GM23338 (cell line): ENCODE results near the gene GNG12. TPM values are rescaled to one million over a fixed set of nuclear protein-coding genes. Genes with fewer than 3 reads are reported as not detected.

Experiments used
- ATAC-seq: fragments of 200-7000 bp; cut with Tn5 transposase; 3 replicates; pipeline ENCODE4 v1.9.1; 2020
- DNase-seq: peaks from one replicate; pipeline ENCODE4 v3.0.0-alpha.2; 2015; ENCODE audit warnings: low spot score
- H2AFZ ChIP-seq: fragments of 200-600 bp; sonication (generic); 2 replicates; pipeline ENCODE4 v1.8.0; 2016; ENCODE audit warnings: antibody characterized with exemption, mild to moderate bottlenecking, moderate library complexity
- H3F3A ChIP-seq: fragments of 200-600 bp; sonication (generic); replicated peaks from 2 replicates; pipeline ENCODE4 v1.8.0; 2017; ENCODE audit warnings: antibody characterized with exemption, mixed run types, low read depth
- H3K27ac ChIP-seq: fragments of 200-600 bp; sonication (generic); 2 replicates; pipeline ENCODE4 v1.6.1; 2016; ENCODE audit warnings: low read depth
- H3K27me3 ChIP-seq: fragments of 200-600 bp; sonication (generic); 2 replicates; pipeline ENCODE4 v1.8.0; 2016; ENCODE audit warnings: mild to moderate bottlenecking, mixed run types, moderate library complexity; ENCODE audit not compliant: insufficient read depth
- H3K36me3 ChIP-seq: fragments of 200-600 bp; sonication (generic); 2 replicates; pipeline ENCODE4 v1.8.0; 2016; ENCODE audit warnings: mild to moderate bottlenecking; ENCODE audit not compliant: insufficient read depth
- H3K4me1 ChIP-seq: fragments of 200-600 bp; sonication (generic); 2 replicates; pipeline ENCODE4 v1.8.0; 2016; ENCODE audit warnings: mild to moderate bottlenecking, moderate library complexity; ENCODE audit not compliant: insufficient read depth
- H3K4me2 ChIP-seq: fragments of 200-600 bp; sonication (generic); 2 replicates; pipeline ENCODE4 v1.7.1; 2017; ENCODE audit warnings: mixed run types
- H3K4me3 ChIP-seq: fragments of 200-600 bp; sonication (generic); 2 replicates; pipeline ENCODE4 v1.6.1; 2016; ENCODE audit warnings: mixed run types
- H3K79me2 ChIP-seq: fragments of 200-600 bp; sonication (generic); replicated peaks from 2 replicates; pipeline ENCODE4 v1.8.0; 2017; ENCODE audit warnings: mild to moderate bottlenecking; ENCODE audit not compliant: insufficient read depth
- H3K9me2 ChIP-seq: fragments of 200-600 bp; sonication (generic); 2 replicates; pipeline ENCODE4 v1.8.0; 2017; ENCODE audit not compliant: insufficient read depth
- H4K20me1 ChIP-seq: fragments of 200-600 bp; sonication (generic); replicated peaks from 2 replicates; pipeline ENCODE4 v1.8.0; 2017; ENCODE audit warnings: mild to moderate bottlenecking; ENCODE audit not compliant: insufficient read depth
- H3K27ac Mint-ChIP-seq: 2 replicates; pipeline ENCODE4 v1.8.0; 2020; ENCODE audit warnings: inconsistent platforms, mild to moderate bottlenecking, moderate library complexity, mixed read lengths
- H3K27me3 Mint-ChIP-seq: 3 replicates; pipeline ENCODE4 v1.8.0; 2022; ENCODE audit warnings: low read depth, mild to moderate bottlenecking, moderate library complexity, mixed read lengths, inconsistent platforms; ENCODE audit not compliant: insufficient read depth, poor library complexity
- H3K36me3 Mint-ChIP-seq: 3 replicates; pipeline ENCODE4 v1.8.0; 2021; ENCODE audit warnings: low read depth, mild to moderate bottlenecking, inconsistent platforms, moderate library complexity, mixed read lengths
- H3K4me1 Mint-ChIP-seq: 3 replicates; pipeline ENCODE4 v1.8.0; 2020; ENCODE audit warnings: mild to moderate bottlenecking, inconsistent platforms, mixed read lengths
- H3K4me3 Mint-ChIP-seq: 3 replicates; pipeline ENCODE4 v1.8.0; 2021; ENCODE audit warnings: moderate library complexity, mild to moderate bottlenecking, inconsistent platforms, mixed read lengths
- H3K9me3 Mint-ChIP-seq: 3 replicates; pipeline ENCODE4 v1.8.0; 2020; ENCODE audit warnings: moderate library complexity, mild to moderate bottlenecking, inconsistent platforms, mixed read lengths
- CREB1 ChIP-seq: fragments of 250-450 bp; sonication (Bioruptor Pico); IDR thresholded peaks from 2 replicates; pipeline ENCODE4 v1.5.0; 2020; ENCODE audit warnings: low read depth, mild to moderate bottlenecking, moderate library complexity
- CTCF ChIP-seq, 2 experiments: fragments of 200-600 bp in 1 of 2; sonication (generic) in 1 of 2; conservative IDR thresholded peaks; 2 replicates each; pipeline versions ENCODE4 v1.5.1 to v1.6.1; 2016 to 2017; ENCODE audit warnings: antibody characterized with exemption in 2 of 2, low read depth in 2 of 2, mild to moderate bottlenecking in 2 of 2, moderate library complexity in 1 of 2
- ETS1 ChIP-seq: IDR thresholded peaks from 2 replicates; pipeline ENCODE4 v1.6.1; 2016; ENCODE audit warnings: antibody characterized with exemption
- EZH2 ChIP-seq: fragments of 200-600 bp; sonication (generic); IDR thresholded peaks from one replicate; pipeline ENCODE4 v1.8.0; 2017; ENCODE audit warnings: antibody characterized with exemption, mild to moderate bottlenecking, low read depth; ENCODE audit not compliant: unreplicated experiment
- EZH2phosphoT487 ChIP-seq: fragments of 200-600 bp; sonication (generic); IDR thresholded peaks from one replicate; pipeline ENCODE4 v1.8.1; 2018; ENCODE audit warnings: antibody characterized with exemption; ENCODE audit not compliant: unreplicated experiment
- JUNB ChIP-seq: IDR thresholded peaks from one replicate; pipeline ENCODE4 v1.6.1; 2016; ENCODE audit warnings: antibody characterized with exemption; ENCODE audit not compliant: unreplicated experiment
- NANOG ChIP-seq: IDR thresholded peaks from 2 replicates; pipeline ENCODE4 v1.6.1; 2016; ENCODE audit warnings: antibody characterized with exemption, borderline replicate concordance
- POLR2AphosphoS5 ChIP-seq: IDR thresholded peaks from 2 replicates; pipeline ENCODE4 v1.6.1; 2016; ENCODE audit warnings: antibody characterized with exemption, low read depth
- STAT1 ChIP-seq: IDR thresholded peaks from one replicate; pipeline ENCODE4 v1.6.1; 2016; ENCODE audit warnings: antibody characterized with exemption; ENCODE audit not compliant: unreplicated experiment
- ZNF114 ChIP-seq: fragments of 250-450 bp; sonication (Bioruptor Pico); IDR thresholded peaks from 2 replicates; pipeline ENCODE4 v1.5.0; 2020; ENCODE audit warnings: mild to moderate bottlenecking, moderate library complexity
- ZNF331 ChIP-seq: fragments of 250-450 bp; sonication (Bioruptor Pico); IDR thresholded peaks from 2 replicates; pipeline ENCODE4 v1.5.0; 2020; ENCODE audit warnings: low read depth, mild to moderate bottlenecking, moderate library complexity
- polyA plus RNA-seq: library from polyadenylated mRNA; unstranded; fragments of >200 nt; fragmentation: Nextera tagmentation; extraction: Ambion mirVana; gene quantifications from 2 replicates; pipeline ENCODE4 v1.2.1, GENCODE V29; 2016
- total RNA-seq: library from RNA; depleted of rRNA; stranded (reverse); fragments of >200 nt; shearing (Covaris generic); gene quantifications from 2 replicates; pipeline ENCODE4 v1.2.3, GENCODE V29; 2014
- TF ChIP-seq, protein P1 (sequence below): fragments of 250-450 bp; sonication (Bioruptor Pico); IDR thresholded peaks from 2 replicates; pipeline ENCODE4 v1.5.0; 2020; ENCODE audit warnings: mild to moderate bottlenecking, moderate library complexity
- TF ChIP-seq, protein P2 (sequence below): IDR thresholded peaks from one replicate; pipeline ENCODE4 v1.6.1; 2018; ENCODE audit warnings: antibody characterized with exemption; ENCODE audit not compliant: unreplicated experiment

GNG12 gene
- total and polyA plus RNA-seq, 2 experiments from 2014 or later = 13.4 to 33.0 TPM

- Histone ChIP-seq H3K36me3 (0 out of 2 replicates have a peak, but pooled peaks cover under 1% of the 10 kb centered on the region), H2AFZ (no peak overlapping the region), H3K4me3 (no peak overlapping the region), H3K4me2 (no peak overlapping the region), H3K4me1 (peaks cover 31% of the 10 kb centered on the region), H3K27me3 (no peaks in the 10 kb centered on the region), H3K27ac (no peak overlapping the region), H3K79me2 (peaks cover 4% of the 10 kb centered on the region; the same call in 1 of the 2 replicates), H3K9me2 (no peaks in the 10 kb centered on the region), H4K20me1 (0 out of 2 replicates have a peak, but pooled peaks cover 7% of the 10 kb centered on the region), H3F3A (no peaks in the 10 kb centered on the region)
- Mint-ChIP-seq H3K9me3 (no peaks in the 10 kb centered on the region), H3K4me1 (peaks cover 25% of the 10 kb centered on the region), H3K27ac (no peak overlapping the region), H3K4me3 (no peak overlapping the region), H3K27me3 (no peaks in the 10 kb centered on the region), H3K36me3 (no peaks in the 10 kb centered on the region)
- ATAC-seq (no peak), DNase-seq (no peak)
- TF ChIP-seq STAT1 (no peak), POLR2AphosphoS5 (no peak), CTCF (conservative IDR thresholded peaks at IDR 0.05; ENCODE audit: low read depth in 2 of 2) (no peak), ZNF331 (CRISPR knock-in tag) (no peak), JUNB (no peak), ETS1 (no peak), EZH2 (no peak), EZH2phosphoT487 (no peak), CREB1 (CRISPR knock-in tag) (no peak), NANOG (no peak), ZNF114 (no peak)
- TF ChIP-seq, protein P1, sequence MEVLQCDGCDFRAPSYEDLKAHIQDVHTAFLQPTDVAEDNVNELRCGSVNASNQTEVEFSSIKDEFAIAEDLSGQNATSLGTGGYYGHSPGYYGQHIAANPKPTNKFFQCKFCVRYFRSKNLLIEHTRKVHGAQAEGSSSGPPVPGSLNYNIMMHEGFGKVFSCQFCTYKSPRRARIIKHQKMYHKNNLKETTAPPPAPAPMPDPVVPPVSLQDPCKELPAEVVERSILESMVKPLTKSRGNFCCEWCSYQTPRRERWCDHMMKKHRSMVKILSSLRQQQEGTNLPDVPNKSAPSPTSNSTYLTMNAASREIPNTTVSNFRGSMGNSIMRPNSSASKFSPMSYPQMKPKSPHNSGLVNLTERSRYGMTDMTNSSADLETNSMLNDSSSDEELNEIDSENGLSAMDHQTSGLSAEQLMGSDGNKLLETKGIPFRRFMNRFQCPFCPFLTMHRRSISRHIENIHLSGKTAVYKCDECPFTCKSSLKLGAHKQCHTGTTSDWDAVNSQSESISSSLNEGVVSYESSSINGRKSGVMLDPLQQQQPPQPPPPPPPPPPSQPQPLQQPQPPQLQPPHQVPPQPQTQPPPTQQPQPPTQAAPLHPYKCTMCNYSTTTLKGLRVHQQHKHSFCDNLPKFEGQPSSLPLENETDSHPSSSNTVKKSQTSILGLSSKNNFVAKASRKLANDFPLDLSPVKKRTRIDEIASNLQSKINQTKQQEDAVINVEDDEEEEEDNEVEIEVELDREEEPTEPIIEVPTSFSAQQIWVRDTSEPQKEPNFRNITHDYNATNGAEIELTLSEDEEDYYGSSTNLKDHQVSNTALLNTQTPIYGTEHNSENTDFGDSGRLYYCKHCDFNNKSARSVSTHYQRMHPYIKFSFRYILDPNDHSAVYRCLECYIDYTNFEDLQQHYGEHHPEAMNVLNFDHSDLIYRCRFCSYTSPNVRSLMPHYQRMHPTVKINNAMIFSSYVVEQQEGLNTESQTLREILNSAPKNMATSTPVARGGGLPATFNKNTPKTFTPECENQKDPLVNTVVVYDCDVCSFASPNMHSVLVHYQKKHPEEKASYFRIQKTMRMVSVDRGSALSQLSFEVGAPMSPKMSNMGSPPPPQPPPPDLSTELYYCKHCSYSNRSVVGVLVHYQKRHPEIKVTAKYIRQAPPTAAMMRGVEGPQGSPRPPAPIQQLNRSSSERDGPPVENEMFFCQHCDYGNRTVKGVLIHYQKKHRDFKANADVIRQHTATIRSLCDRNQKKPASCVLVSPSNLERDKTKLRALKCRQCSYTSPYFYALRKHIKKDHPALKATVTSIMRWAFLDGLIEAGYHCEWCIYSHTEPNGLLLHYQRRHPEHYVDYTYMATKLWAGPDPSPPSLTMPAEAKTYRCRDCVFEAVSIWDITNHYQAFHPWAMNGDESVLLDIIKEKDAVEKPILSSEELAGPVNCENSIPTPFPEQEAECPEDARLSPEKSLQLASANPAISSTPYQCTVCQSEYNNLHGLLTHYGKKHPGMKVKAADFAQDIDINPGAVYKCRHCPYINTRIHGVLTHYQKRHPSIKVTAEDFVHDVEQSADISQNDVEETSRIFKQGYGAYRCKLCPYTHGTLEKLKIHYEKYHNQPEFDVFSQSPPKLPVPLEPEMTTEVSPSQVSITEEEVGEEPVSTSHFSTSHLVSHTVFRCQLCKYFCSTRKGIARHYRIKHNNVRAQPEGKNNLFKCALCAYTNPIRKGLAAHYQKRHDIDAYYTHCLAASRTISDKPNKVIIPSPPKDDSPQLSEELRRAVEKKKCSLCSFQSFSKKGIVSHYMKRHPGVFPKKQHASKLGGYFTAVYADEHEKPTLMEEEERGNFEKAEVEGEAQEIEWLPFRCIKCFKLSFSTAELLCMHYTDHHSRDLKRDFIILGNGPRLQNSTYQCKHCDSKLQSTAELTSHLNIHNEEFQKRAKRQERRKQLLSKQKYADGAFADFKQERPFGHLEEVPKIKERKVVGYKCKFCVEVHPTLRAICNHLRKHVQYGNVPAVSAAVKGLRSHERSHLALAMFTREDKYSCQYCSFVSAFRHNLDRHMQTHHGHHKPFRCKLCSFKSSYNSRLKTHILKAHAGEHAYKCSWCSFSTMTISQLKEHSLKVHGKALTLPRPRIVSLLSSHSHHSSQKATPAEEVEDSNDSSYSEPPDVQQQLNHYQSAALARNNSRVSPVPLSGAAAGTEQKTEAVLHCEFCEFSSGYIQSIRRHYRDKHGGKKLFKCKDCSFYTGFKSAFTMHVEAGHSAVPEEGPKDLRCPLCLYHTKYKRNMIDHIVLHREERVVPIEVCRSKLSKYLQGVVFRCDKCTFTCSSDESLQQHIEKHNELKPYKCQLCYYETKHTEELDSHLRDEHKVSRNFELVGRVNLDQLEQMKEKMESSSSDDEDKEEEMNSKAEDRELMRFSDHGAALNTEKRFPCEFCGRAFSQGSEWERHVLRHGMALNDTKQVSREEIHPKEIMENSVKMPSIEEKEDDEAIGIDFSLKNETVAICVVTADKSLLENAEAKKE (CRISPR knock-in tag) = no peak
- TF ChIP-seq, protein P2, sequence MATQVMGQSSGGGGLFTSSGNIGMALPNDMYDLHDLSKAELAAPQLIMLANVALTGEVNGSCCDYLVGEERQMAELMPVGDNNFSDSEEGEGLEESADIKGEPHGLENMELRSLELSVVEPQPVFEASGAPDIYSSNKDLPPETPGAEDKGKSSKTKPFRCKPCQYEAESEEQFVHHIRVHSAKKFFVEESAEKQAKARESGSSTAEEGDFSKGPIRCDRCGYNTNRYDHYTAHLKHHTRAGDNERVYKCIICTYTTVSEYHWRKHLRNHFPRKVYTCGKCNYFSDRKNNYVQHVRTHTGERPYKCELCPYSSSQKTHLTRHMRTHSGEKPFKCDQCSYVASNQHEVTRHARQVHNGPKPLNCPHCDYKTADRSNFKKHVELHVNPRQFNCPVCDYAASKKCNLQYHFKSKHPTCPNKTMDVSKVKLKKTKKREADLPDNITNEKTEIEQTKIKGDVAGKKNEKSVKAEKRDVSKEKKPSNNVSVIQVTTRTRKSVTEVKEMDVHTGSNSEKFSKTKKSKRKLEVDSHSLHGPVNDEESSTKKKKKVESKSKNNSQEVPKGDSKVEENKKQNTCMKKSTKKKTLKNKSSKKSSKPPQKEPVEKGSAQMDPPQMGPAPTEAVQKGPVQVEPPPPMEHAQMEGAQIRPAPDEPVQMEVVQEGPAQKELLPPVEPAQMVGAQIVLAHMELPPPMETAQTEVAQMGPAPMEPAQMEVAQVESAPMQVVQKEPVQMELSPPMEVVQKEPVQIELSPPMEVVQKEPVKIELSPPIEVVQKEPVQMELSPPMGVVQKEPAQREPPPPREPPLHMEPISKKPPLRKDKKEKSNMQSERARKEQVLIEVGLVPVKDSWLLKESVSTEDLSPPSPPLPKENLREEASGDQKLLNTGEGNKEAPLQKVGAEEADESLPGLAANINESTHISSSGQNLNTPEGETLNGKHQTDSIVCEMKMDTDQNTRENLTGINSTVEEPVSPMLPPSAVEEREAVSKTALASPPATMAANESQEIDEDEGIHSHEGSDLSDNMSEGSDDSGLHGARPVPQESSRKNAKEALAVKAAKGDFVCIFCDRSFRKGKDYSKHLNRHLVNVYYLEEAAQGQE = no peak
Observed at GRCh38 chr1:67791261-67791660, 42.0 kb downstream of the GNG12 start.
